ENCODE measurements around the gene LEMD2. TPM values are rescaled to one million over a fixed set of nuclear protein-coding genes. Genes with fewer than 3 reads are reported as not detected.

LEMD2 gene
- total RNA-seq, 2 donors from 2014 or later = 57.4 to 77.2 TPM

DNA sequence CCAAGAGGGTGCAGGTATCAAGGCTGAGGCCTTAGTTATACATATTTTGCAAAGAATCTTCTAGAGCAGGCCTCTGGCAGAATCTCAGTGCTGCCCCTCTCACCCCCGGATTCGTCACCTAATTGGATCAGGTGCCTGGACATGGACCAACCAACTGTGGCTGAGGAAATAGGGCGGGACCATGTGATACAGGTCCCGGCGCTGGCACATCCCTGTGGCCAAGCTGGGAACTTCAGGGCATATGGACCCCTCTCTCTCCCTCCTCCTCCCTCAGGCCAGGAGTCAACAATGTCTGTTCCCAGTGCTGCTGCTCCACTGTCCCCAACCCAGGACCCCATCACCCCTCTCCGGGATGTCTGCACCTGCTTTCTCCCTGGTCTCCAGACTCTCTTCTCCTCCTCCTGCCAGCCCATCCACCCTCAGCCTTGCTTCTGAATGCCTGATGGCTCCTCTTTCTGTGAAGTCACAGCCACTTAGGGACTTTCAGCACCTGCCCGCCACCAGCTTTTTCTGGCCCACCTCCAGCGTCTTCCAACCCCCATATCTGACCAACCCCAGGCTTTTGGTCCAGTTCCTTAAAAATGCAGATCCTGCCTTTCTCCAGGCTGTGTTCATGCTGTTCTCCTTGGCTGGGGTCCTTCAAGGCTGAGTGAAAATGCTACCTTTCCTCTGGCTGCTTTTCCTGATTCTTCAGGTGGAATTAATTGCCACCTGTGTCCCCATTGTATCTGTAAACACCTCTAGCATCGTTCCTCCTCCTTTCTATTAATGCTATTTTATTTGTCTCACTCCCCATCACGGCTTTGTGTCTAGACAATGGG is 33.9 kb upstream of the LEMD2 start:
- TF ChIP-seq, protein P1, sequence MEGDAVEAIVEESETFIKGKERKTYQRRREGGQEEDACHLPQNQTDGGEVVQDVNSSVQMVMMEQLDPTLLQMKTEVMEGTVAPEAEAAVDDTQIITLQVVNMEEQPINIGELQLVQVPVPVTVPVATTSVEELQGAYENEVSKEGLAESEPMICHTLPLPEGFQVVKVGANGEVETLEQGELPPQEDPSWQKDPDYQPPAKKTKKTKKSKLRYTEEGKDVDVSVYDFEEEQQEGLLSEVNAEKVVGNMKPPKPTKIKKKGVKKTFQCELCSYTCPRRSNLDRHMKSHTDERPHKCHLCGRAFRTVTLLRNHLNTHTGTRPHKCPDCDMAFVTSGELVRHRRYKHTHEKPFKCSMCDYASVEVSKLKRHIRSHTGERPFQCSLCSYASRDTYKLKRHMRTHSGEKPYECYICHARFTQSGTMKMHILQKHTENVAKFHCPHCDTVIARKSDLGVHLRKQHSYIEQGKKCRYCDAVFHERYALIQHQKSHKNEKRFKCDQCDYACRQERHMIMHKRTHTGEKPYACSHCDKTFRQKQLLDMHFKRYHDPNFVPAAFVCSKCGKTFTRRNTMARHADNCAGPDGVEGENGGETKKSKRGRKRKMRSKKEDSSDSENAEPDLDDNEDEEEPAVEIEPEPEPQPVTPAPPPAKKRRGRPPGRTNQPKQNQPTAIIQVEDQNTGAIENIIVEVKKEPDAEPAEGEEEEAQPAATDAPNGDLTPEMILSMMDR (IDR thresholded peaks at IDR 0.05) = peak; percentile 12
- Histone ChIP-seq H3K4me1 (ENCODE audit: control insufficient read depth in 1 of 2, low read depth in 2 of 2) (no peaks in the 10 kb centered on the region), H3K27ac (no peak overlapping the region), H3K27me3 (replicated peaks; ENCODE audit: insufficient read depth) (no peaks in the 10 kb centered on the region), H3K36me3 (no peaks in the 10 kb centered on the region), H3K4me3 (no peak overlapping the region), H3K9me3 (no peaks in the 10 kb centered on the region)
- no peak for ATAC-seq (ENCODE audit: insufficient number of reproducible peaks, low FRiP score, low read depth)
- no peak for DNase-seq (ENCODE audit: low spot score)

DNA sequence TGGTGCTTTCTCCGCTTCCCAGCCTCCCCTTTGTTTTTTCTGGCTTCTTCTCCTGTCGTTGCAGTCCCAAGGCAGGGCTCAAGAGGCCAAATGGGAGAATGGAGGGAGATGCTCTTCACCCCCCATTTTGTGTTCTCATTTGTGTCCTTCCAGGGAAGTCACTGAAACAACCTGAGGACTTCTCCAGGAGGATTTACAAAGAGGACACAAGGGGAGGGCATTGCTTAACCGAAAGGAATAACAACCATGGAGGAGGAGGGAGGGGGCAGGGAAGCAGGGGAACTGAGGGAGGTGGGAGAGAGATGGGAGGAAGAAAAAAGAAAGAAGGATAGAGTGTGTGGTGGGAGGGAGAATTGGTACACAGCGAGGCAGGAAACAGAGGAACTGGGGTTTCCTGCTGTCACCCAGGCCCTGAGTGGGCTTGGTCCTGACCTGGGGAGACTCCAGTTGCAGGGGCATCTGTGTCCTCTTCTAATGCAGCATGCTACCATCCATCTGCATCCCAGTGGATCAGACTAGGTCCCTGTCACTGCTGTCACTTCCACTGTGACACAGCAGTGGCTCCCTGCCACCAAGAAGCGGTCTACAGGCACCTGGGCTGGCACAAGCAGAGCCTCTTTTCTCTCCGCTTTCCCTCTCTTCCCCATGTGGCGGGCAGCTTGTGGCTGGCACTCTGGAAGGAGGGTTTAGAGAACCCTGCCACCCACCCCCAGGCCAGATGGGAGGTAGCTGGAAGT is 32.0 kb upstream of the LEMD2 start:
- Histone ChIP-seq H3K27me3 (replicated peaks; ENCODE audit: insufficient read depth) (no peaks in the 10 kb centered on the region), H3K9me3 (no peaks in the 10 kb centered on the region), H3K4me3 (no peak overlapping the region), H3K27ac (no peak overlapping the region), H3K36me3 (no peaks in the 10 kb centered on the region), H3K4me1 (ENCODE audit: control insufficient read depth in 1 of 2, low read depth in 2 of 2) (no peaks in the 10 kb centered on the region)
- no peak for DNase-seq (ENCODE audit: low spot score)
- TF ChIP-seq, protein P1 (IDR thresholded peaks at IDR 0.05) = no peak
- ATAC-seq (ENCODE audit: insufficient number of reproducible peaks, low FRiP score, low read depth) = no peak

DNA sequence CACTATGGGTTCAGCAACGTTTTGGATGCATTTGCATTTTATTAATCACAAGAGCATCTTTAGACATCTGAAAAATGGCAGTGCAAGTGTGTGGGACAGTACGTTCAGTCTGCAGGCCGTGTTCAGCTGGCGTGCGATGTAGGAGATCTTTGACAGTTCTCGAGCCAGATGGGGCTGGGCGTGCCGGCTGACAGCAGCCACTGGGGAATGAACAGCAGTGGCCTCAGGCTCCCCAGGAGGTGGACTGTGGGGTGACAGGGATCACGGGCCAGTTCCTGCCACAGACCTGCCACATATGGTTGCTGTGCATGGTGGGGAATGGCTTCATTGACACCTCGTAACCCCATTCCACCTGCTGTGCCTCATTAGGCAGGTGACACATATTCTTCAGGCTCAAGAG is 31.3 kb upstream of the LEMD2 start:
- Histone ChIP-seq H3K4me3 (no peak overlapping the region), H3K27me3 (replicated peaks; ENCODE audit: insufficient read depth) (no peaks in the 10 kb centered on the region), H3K27ac (no peak overlapping the region), H3K9me3 (no peaks in the 10 kb centered on the region), H3K4me1 (ENCODE audit: control insufficient read depth in 1 of 2, low read depth in 2 of 2) (no peaks in the 10 kb centered on the region), H3K36me3 (no peaks in the 10 kb centered on the region)
- DNase-seq (ENCODE audit: low spot score) (no peak), ATAC-seq (ENCODE audit: insufficient number of reproducible peaks, low FRiP score, low read depth) (no peak)
- TF ChIP-seq, protein P1 (IDR thresholded peaks at IDR 0.05) = no peak

DNA sequence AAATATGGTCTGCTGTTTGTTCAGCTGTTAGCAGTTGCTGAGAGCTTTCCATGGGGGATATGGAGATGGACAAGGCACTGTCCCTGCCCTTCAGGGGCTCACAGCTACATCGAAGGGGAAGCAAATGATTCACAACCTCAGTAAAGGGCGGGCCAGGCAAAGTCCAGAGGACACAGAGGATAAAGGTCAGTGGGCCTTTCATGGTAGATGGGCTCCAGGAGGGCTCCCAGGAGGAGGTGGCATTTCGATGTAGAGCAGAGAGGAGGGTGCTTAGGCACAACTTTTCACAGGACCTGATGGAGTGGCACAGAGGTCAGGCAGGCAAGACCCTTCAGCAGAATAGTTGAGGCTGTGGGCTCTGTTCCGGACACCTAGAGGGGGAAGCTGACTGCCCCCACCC is 30.1 kb upstream of the LEMD2 start:
- H3K27me3 ChIP-seq (replicated peaks; ENCODE audit: insufficient read depth) = no peaks in the 10 kb centered on the region

DNA sequence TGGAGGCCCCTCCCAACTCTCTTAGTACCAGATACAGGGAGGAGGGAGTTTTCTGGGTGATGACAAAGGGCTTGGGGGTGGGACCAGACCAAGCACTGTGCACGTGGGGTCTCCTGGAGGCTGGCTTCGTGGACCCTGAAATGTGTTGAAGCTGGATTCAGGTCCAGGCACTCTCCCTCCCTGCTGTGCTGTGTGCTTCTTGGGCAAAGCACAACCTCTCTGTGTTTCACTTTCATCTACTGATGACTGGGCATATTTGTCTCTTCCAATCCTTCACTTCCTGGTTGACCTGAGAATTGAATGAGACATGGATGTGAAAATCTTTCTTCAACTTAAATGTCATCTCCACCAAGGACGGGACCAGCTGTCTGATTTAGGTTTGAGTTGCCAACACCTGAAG is 29.4 kb upstream of the LEMD2 start:
- H3K9me3 ChIP-seq = no peaks in the 10 kb centered on the region
- no peak overlapping the region for H3K4me3 ChIP-seq
- no peaks in the 10 kb centered on the region for H3K4me1 ChIP-seq (ENCODE audit: control insufficient read depth in 1 of 2, low read depth in 2 of 2)
- TF ChIP-seq, protein P1 (IDR thresholded peaks at IDR 0.05) = no peak
- no peaks in the 10 kb centered on the region for H3K27me3 ChIP-seq (replicated peaks; ENCODE audit: insufficient read depth)
- H3K27ac ChIP-seq = no peak overlapping the region
- ATAC-seq (ENCODE audit: insufficient number of reproducible peaks, low FRiP score, low read depth) (no peak), DNase-seq (ENCODE audit: low spot score) (no peak)
- no peaks in the 10 kb centered on the region for H3K36me3 ChIP-seq

More for the DNA sequence above, 30.1 kb upstream of the LEMD2 start:
- no peaks in the 10 kb centered on the region for H3K9me3 ChIP-seq
- H3K4me1 ChIP-seq (ENCODE audit: control insufficient read depth in 1 of 2, low read depth in 2 of 2) = no peaks in the 10 kb centered on the region
- H3K27ac ChIP-seq = no peak overlapping the region
- H3K4me3 ChIP-seq = no peak overlapping the region
- ATAC-seq (ENCODE audit: insufficient number of reproducible peaks, low FRiP score, low read depth) (no peak), DNase-seq (ENCODE audit: low spot score) (no peak)
- no peaks in the 10 kb centered on the region for H3K36me3 ChIP-seq
- TF ChIP-seq, protein P1 (IDR thresholded peaks at IDR 0.05) = no peak
